ENCODE measurements around the gene SPTBN1. TPM values are rescaled to one million over a fixed set of nuclear protein-coding genes. Genes with fewer than 3 reads are reported as not detected.

Gene SPTBN1
- total and polyA plus RNA-seq, 2 of the 4 experiments (the other 2 are of a cell fraction): 49.1 to 241 TPM

- peaks cover 1% of the 10 kb centered on the region; the same call in 1 of the 2 replicates for H3K36me3 ChIP-seq (ENCODE audit: control insufficient read depth, insufficient read depth, low read length)
- in situ Hi-C loops (cut with MboI; ENCODE audit: low sequenced_read_pairs): no loop called here
- no peak for DNase-seq
- ATAC-seq (ENCODE audit: low read depth): no peak
- H2AK5ac ChIP-seq (ENCODE audit: low read depth, low read length): no peak overlapping the region
- ChIA-PET CTCF (no interaction called here), POLR2A (ENCODE audit: unreplicated experiment) (no interaction called here)
- no peak overlapping the region for H3K23ac ChIP-seq (ENCODE audit: low read depth, low read length)
- H4K91ac ChIP-seq (ENCODE audit: insufficient read depth, low read depth, low read length): no peak overlapping the region
- no peak overlapping the region for H2AK9ac ChIP-seq (replicated peaks; ENCODE audit: low read depth, low read length, poor library complexity)
- H3K18ac ChIP-seq (ENCODE audit: low read depth, low read length): no peak overlapping the region
- H3K9me3 ChIP-seq (ENCODE audit: control insufficient read depth, insufficient read depth, low read length): no peaks in the 10 kb centered on the region
- no peak overlapping the region for H3K9ac ChIP-seq (ENCODE audit: low read depth, low read length)
- H3K79me1 ChIP-seq (ENCODE audit: low read depth in 1 of 2, low read length in 2 of 2): peaks cover 56 to 83% of the 10 kb centered on the region in 2 experiments
- H3K4ac ChIP-seq (ENCODE audit: low read depth, low read length): no peak overlapping the region
- no peak overlapping the region for H4K8ac ChIP-seq (ENCODE audit: low read depth in 2 of 2, low read length in 2 of 2)
- dilution Hi-C loops (cut with HindIII; ENCODE audit: low sequenced_read_pairs, unreplicated experiment): no loop called here
- no peak overlapping the region for H2BK5ac ChIP-seq (ENCODE audit: low read depth, low read length, poor library complexity, severe bottlenecking)
- intact Hi-C loops (cut with micrococcal nuclease): no loop called here
- TF ChIP-seq MAFK (IDR thresholded peaks at IDR 0.05; ENCODE audit: low read depth, low read length) (no peak), CEBPB (IDR thresholded peaks at IDR 0.05; ENCODE audit: low read depth, low read length) (no peak), MAZ (IDR thresholded peaks at IDR 0.05; ENCODE audit: borderline replicate concordance, low read depth, low read length) (no peak), USF2 (IDR thresholded peaks at IDR 0.05; ENCODE audit: low read depth, low read length) (no peak), MXI1 (IDR thresholded peaks at IDR 0.05; ENCODE audit: borderline replicate concordance, low read depth, low read length) (no peak), NFE2L2 (IDR thresholded peaks at IDR 0.05; ENCODE audit: low read depth, low read length) (no peak), SMC3 (IDR thresholded peaks at IDR 0.05; ENCODE audit: low read depth, low read length) (no peak), FOS (IDR thresholded peaks at IDR 0.05; ENCODE audit: low read depth, low read length) (no peak), RCOR1 (IDR thresholded peaks at IDR 0.05; ENCODE audit: insufficient replicate concordance, low read length) (no peak), RAD21 (IDR thresholded peaks at IDR 0.05; ENCODE audit: low read length) (no peak), RFX5 (IDR thresholded peaks at IDR 0.05; ENCODE audit: low read depth, low read length) (no peak)
- peaks cover 17% of the 10 kb centered on the region for H3K4me1 ChIP-seq (ENCODE audit: control insufficient read depth, insufficient read depth, low read length)
- no peak overlapping the region for H3K56ac ChIP-seq (ENCODE audit: extremely low read depth, insufficient read depth, low read length)
- no TSS peak for BruUV-seq (replicated peaks)
- H3K4me2 ChIP-seq (ENCODE audit: low read depth, low read length): no peak overlapping the region
- no peak overlapping the region for H3K4me3 ChIP-seq (ENCODE audit: insufficient read depth, low read depth, low read length)
- H2BK20ac ChIP-seq (ENCODE audit: low read depth, low read length): no peak overlapping the region
- H3K9me1 ChIP-seq (ENCODE audit: insufficient read depth, low read length): peaks cover 27% of the 10 kb centered on the region
- H2BK15ac ChIP-seq (ENCODE audit: low read depth, low read length): no peak overlapping the region
- no peak overlapping the region for H3K27ac ChIP-seq (ENCODE audit: insufficient read depth, low read length)
- no peak overlapping the region for H2BK120ac ChIP-seq (ENCODE audit: low read depth, low read length)
- peaks cover 27% of the 10 kb centered on the region; the same call in 1 of the 2 replicates for H4K20me1 ChIP-seq (ENCODE audit: insufficient read depth, low read length)
- H3K27me3 ChIP-seq (ENCODE audit: control insufficient read depth, insufficient read depth, low read length): no peaks in the 10 kb centered on the region
- H2AFZ ChIP-seq (replicated peaks; ENCODE audit: low read length, poor library complexity): no peak overlapping the region
- no peak overlapping the region for H4K5ac ChIP-seq (ENCODE audit: low read depth, low read length)
- H3K14ac ChIP-seq (replicated peaks; ENCODE audit: low read depth, low read length): no peak overlapping the region
Measured at GRCh38 chr2:54578648-54579045, 122.5 kb downstream of the SPTBN1 start.

All from IMR-90 (cell line).